BLaER1 treated with 17β-estradiol and CSF1 and Interleukin-3, amounts not matched to agents 10 nM and 100 nM (cell line): ENCODE data around the gene ANKRD36B.
"Not testable (repeated sequence)": the region's sequence is repeated elsewhere in the genome, so short reads cannot be mapped to it uniquely, and the experiment has no call there.

Source experiments
- H3K27ac ChIP-seq, 11 experiments: shearing (Covaris generic); formaldehyde crosslinking; 2 replicates each; pipeline ENCODE4 v1.8.1; 2022
- H3K27me3 ChIP-seq, 11 experiments: shearing (Covaris generic); formaldehyde crosslinking; 2 replicates each; pipeline ENCODE4 v1.8.1; 2022
- H3K36me3 ChIP-seq, 11 experiments: shearing (Covaris generic); formaldehyde crosslinking; 2 replicates each; pipeline ENCODE4 v1.8.1; 2022
- H3K4me1 ChIP-seq, 10 experiments: shearing (Covaris generic); formaldehyde crosslinking; 2 replicates each; pipeline ENCODE4 v1.8.1; 2022
- H3K4me2 ChIP-seq, 11 experiments: shearing (Covaris generic); formaldehyde crosslinking; 2 replicates each; pipeline ENCODE4 v1.8.1; 2022
- H3K4me3 ChIP-seq, 10 experiments: shearing (Covaris generic); formaldehyde crosslinking; 2 replicates each; pipeline ENCODE4 v1.8.1; 2022
- H3K9ac ChIP-seq, 11 experiments: shearing (Covaris generic); formaldehyde crosslinking; 2 replicates each; pipeline ENCODE4 v1.8.1; 2022
- H3K9me3 ChIP-seq, 11 experiments: shearing (Covaris generic); formaldehyde crosslinking; replicated peaks in 1 of 11; 2 replicates each; pipeline ENCODE4 v1.8.1; 2022
- H4K20me1 ChIP-seq, 11 experiments: shearing (Covaris generic); formaldehyde crosslinking; 2 replicates each; pipeline ENCODE4 v1.8.1; 2022

ANKRD36B gene

DNA sequence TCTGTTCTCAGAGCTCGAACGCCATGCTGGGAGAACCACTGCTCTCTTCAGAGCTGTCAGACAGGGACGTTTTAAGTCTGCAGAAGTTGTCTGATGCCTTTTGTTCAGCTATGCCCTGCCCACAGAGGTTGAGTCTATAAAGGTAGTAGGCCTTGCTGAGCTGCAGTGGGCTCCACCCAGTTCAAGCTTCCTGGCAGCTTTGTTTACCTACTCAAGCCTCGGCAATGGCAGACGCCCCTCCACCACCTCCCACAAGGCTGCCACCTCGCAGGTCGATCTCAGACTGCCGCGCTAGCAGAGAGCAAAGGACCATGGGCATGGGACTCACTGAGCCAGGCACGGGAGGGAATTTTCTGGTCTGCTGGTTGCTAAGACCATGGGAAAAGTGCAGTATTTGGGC is 11.9 kb upstream of the ANKRD36B start:
- H3K4me2 ChIP-seq, H3K27me3 ChIP-seq, H3K4me3 ChIP-seq, H3K9me3 ChIP-seq, H4K20me1 ChIP-seq, H3K27ac ChIP-seq, H3K9ac ChIP-seq, H3K36me3 ChIP-seq: not testable (repeated sequence)
- peaks cover 0 to 21% (median 2%) of the 10 kb centered on the region in 10 experiments; a peak in 6 of 20 replicates for H3K4me1 ChIP-seq

- H3K4me3 ChIP-seq, H3K4me1 ChIP-seq, H3K9me3 ChIP-seq, H3K27ac ChIP-seq, H3K36me3 ChIP-seq, H3K4me2 ChIP-seq, H3K27me3 ChIP-seq, H3K9ac ChIP-seq, H4K20me1 ChIP-seq: not testable (repeated sequence)
These were observed 6.5 kb upstream of the ANKRD36B start for GRCh38 chr2:97596180-97596579.

DNA sequence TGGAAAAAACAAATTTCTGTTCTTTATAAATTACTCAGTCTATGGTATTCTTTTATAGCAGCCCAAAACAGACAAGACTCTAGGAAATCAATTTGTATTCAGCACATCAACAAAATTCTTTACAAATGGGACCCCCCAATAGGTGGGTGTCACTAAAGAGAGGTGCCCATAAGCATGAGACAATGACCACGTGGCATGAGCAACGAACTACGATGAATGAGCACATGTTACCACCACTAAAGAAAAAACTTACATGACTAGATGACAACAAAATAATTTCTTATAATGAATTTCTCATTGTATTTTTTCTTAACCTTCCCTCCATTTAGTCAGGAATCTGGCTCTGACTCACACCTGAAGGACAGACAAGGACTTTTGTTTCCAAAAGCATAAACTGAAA is 3.8 kb upstream of the ANKRD36B start:
- H3K36me3 ChIP-seq, H3K4me2 ChIP-seq, H3K4me1 ChIP-seq, H3K27me3 ChIP-seq, H3K9ac ChIP-seq, H4K20me1 ChIP-seq, H3K27ac ChIP-seq, H3K9me3 ChIP-seq, H3K4me3 ChIP-seq: not testable (repeated sequence)

GRCh38 chr2:97590515-97591394 is 1.1 kb upstream of the ANKRD36B start:
- not testable (repeated sequence) for H3K4me1 ChIP-seq, H3K27me3 ChIP-seq, H3K9me3 ChIP-seq, H3K36me3 ChIP-seq, H4K20me1 ChIP-seq
- Histone ChIP-seq H3K27ac (peak overlapping the region; percentile 75 to 90 (median 85); a peak in 21 of 22 replicates), H3K9ac (peak overlapping the region; percentile 80 to 88 (median 86)), H3K4me2 (peak overlapping the region; percentile 84 to 97 (median 94)), H3K4me3 (peak overlapping the region; percentile 61 to 75 (median 68))

- not testable (repeated sequence) for H3K27me3 ChIP-seq, H4K20me1 ChIP-seq, H3K4me1 ChIP-seq, H3K9me3 ChIP-seq, H3K36me3 ChIP-seq
- Histone ChIP-seq H3K27ac (peak overlapping the region in 9 of 11 experiments; percentile 59 to 90 (median 86); a peak in 19 of 22 replicates), H3K4me2 (peak overlapping the region; percentile 29 to 67 (median 47); a peak in 16 of 22 replicates), H3K4me3 (peak overlapping the region; percentile 61 to 75 (median 68)), H3K9ac (peak overlapping the region; percentile 60 to 88 (median 84); a peak in 21 of 22 replicates)
These were observed 450 bp downstream of the ANKRD36B start for GRCh38 chr2:97589257-97589597.

GRCh38 chr2:97565674-97566073 is 24.0 kb downstream of the ANKRD36B start:
- H3K4me3 ChIP-seq, H3K4me2 ChIP-seq, H3K36me3 ChIP-seq, H3K9ac ChIP-seq, H3K27me3 ChIP-seq, H3K27ac ChIP-seq, H3K4me1 ChIP-seq, H4K20me1 ChIP-seq, H3K9me3 ChIP-seq: not testable (repeated sequence)

DNA sequence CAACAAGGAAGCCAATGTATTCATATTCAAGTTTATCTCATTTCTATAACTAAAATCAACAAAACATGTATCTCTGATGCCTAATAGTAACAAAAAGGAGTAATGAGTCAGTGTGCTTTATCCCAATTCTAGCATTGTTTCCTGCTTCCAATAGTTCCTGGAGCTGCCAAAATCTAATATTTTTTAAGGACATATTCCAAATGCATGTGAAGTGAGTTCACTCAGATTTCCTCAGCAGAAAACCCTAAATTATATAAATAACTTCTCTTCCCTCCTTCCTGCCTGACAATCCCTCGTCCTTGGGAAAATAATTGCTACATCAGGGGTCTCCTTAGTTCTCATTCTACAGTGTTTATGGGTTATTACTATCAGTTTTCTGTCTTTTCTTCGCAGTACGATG is 37.3 kb downstream of the ANKRD36B start:
- H3K4me2 ChIP-seq, H3K9ac ChIP-seq, H4K20me1 ChIP-seq, H3K27me3 ChIP-seq, H3K27ac ChIP-seq, H3K9me3 ChIP-seq, H3K4me3 ChIP-seq, H3K4me1 ChIP-seq: not testable (repeated sequence)
- peaks cover 25 to 80% (median 49%) of the 10 kb centered on the region in 11 experiments; a peak in 21 of 22 replicates for H3K36me3 ChIP-seq

- not testable (repeated sequence) for H3K27ac ChIP-seq, H3K27me3 ChIP-seq, H3K9ac ChIP-seq, H3K4me3 ChIP-seq, H3K4me2 ChIP-seq, H3K4me1 ChIP-seq, H3K9me3 ChIP-seq, H4K20me1 ChIP-seq
- peaks cover 28 to 86% (median 59%) of the 10 kb centered on the region in 11 experiments; a peak in 21 of 22 replicates for H3K36me3 ChIP-seq
These were observed 39.2 kb downstream of the ANKRD36B start for GRCh38 chr2:97550498-97550897.

DNA sequence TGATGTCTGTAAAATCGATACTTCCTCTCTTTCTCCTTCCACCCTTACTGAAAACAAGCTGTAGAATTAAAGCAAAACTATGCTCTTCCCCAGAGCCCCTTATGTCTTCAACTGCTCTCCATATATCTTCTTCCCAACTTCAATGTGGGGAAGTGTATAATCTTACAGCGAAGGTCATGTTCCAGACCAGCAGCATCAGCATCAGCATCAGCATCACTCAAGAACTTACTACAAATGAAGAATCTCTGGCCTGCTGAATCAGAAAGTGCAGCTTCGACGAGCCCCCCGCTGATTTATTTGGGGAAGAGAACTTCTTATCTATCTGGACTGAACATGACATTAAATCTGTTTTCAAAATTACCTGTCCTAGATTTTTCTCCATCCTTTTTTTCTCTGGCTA is 40.6 kb downstream of the ANKRD36B start:
- not testable (repeated sequence) for H3K27me3 ChIP-seq, H3K9me3 ChIP-seq, H3K4me2 ChIP-seq, H3K4me1 ChIP-seq, H3K27ac ChIP-seq, H4K20me1 ChIP-seq, H3K4me3 ChIP-seq, H3K9ac ChIP-seq
- H3K36me3 ChIP-seq, result peaks cover 26 to 86% (median 53%) of the 10 kb centered on the region in 11 experiments; a peak in 21 of 22 replicates

GRCh38 chr2:97548536-97548935 is 41.1 kb downstream of the ANKRD36B start:
- not testable (repeated sequence) for H3K4me1 ChIP-seq, H4K20me1 ChIP-seq, H3K9me3 ChIP-seq, H3K4me2 ChIP-seq, H3K9ac ChIP-seq, H3K27ac ChIP-seq, H3K27me3 ChIP-seq, H3K4me3 ChIP-seq
- peaks cover 26 to 83% (median 52%) of the 10 kb centered on the region in 11 experiments; a peak in 21 of 22 replicates for H3K36me3 ChIP-seq
